ENCODE measurements around the gene TTC9B.

TTC9B gene

GRCh38 chr19:40234429-40235237 is 16.4 kb upstream of the TTC9B start:
- DNase-seq: no peak
- Histone ChIP-seq H3K79me2 (ENCODE audit: control insufficient read depth, insufficient read depth, low read length, poor library complexity) (no peaks in the 10 kb centered on the region), H2AFZ (ENCODE audit: insufficient read depth, low read length, poor library complexity) (no peak overlapping the region), H3K79me1 (ENCODE audit: low read length) (peaks cover 4% of the 10 kb centered on the region), H3K4ac (ENCODE audit: low read depth, low read length) (no peak overlapping the region), H2AK5ac (ENCODE audit: low read length) (no peak overlapping the region), H3K36me3 (ENCODE audit: control insufficient read depth in 1 of 2, insufficient read depth in 2 of 2, low read length in 2 of 2) (peaks cover 63% of the 10 kb centered on the region in 2 experiments), H3K27me3 (ENCODE audit: insufficient read depth, low read length) (no peaks in the 10 kb centered on the region), H3K9me3 (ENCODE audit: insufficient read depth, low read depth, low read length) (peaks cover 2% of the 10 kb centered on the region), H4K8ac (ENCODE audit: low read depth, low read length) (no peak overlapping the region), H3K27ac (ENCODE audit: low read depth, low read length) (no peak overlapping the region), H3K4me1 (ENCODE audit: control insufficient read depth in 1 of 2, insufficient read depth in 2 of 2, low read length in 2 of 2) (peaks cover 8 to 13% of the 10 kb centered on the region in 2 experiments), H3K4me3 (ENCODE audit: low read depth, low read length) (peak overlapping the region; percentile 36), H3K18ac (ENCODE audit: low read length) (no peak overlapping the region), H3K9ac (ENCODE audit: low read length) (no peak overlapping the region), H2BK5ac (ENCODE audit: low read depth, low read length, poor library complexity) (no peak overlapping the region), H4K12ac (ENCODE audit: low read depth, low read length) (no peak overlapping the region), H2BK12ac (ENCODE audit: low read length) (no peak overlapping the region), H2BK120ac (ENCODE audit: insufficient read depth, low read length, poor library complexity) (no peak overlapping the region), H3K4me2 (ENCODE audit: low read length) (no peak overlapping the region), H4K91ac (ENCODE audit: low read depth, low read length) (no peak overlapping the region), H3K23ac (ENCODE audit: low read length) (no peak overlapping the region), H3K14ac (ENCODE audit: low read length) (no peak overlapping the region)
- no CpG with 5 or more reads among the region's 22 CpGs for WGBS (ENCODE audit: extremely low coverage, insufficient coverage, insufficient read length)

- H3K23ac ChIP-seq (ENCODE audit: low read length): no peak overlapping the region
- no peaks in the 10 kb centered on the region for H3K79me2 ChIP-seq (ENCODE audit: control insufficient read depth, insufficient read depth, low read length, poor library complexity)
- no peak overlapping the region for H2AFZ ChIP-seq (ENCODE audit: insufficient read depth, low read length, poor library complexity)
- H3K9me3 ChIP-seq (ENCODE audit: insufficient read depth, low read depth, low read length): peaks cover 2% of the 10 kb centered on the region
- H3K27ac ChIP-seq (ENCODE audit: low read depth, low read length): no peak overlapping the region
- H3K4me3 ChIP-seq (ENCODE audit: low read depth, low read length): no peak overlapping the region
- H4K91ac ChIP-seq (ENCODE audit: low read depth, low read length): no peak overlapping the region
- no peaks in the 10 kb centered on the region for H3K27me3 ChIP-seq (ENCODE audit: insufficient read depth, low read length)
- no peak overlapping the region for H2AK5ac ChIP-seq (ENCODE audit: low read length)
- peaks cover 4% of the 10 kb centered on the region for H3K79me1 ChIP-seq (ENCODE audit: low read length)
- H3K9ac ChIP-seq (ENCODE audit: low read length): no peak overlapping the region
- H3K4me1 ChIP-seq (ENCODE audit: control insufficient read depth in 1 of 2, insufficient read depth in 2 of 2, low read length in 2 of 2): peaks cover 8 to 15% of the 10 kb centered on the region in 2 experiments
- H2BK120ac ChIP-seq (ENCODE audit: insufficient read depth, low read length, poor library complexity): no peak overlapping the region
- no peak overlapping the region for H4K8ac ChIP-seq (ENCODE audit: low read depth, low read length)
- H3K18ac ChIP-seq (ENCODE audit: low read length): no peak overlapping the region
- peaks cover 56 to 59% of the 10 kb centered on the region in 2 experiments for H3K36me3 ChIP-seq (ENCODE audit: control insufficient read depth in 1 of 2, insufficient read depth in 2 of 2, low read length in 2 of 2)
- no peak overlapping the region for H2BK5ac ChIP-seq (ENCODE audit: low read depth, low read length, poor library complexity)
- no peak overlapping the region for H3K4me2 ChIP-seq (ENCODE audit: low read length)
- H3K4ac ChIP-seq (ENCODE audit: low read depth, low read length): no peak overlapping the region
- no peak overlapping the region for H2BK12ac ChIP-seq (ENCODE audit: low read length)
- H3K14ac ChIP-seq (ENCODE audit: low read length): no peak overlapping the region
- H4K12ac ChIP-seq (ENCODE audit: low read depth, low read length): no peak overlapping the region
- no CpG with 5 or more reads among the region's 20 CpGs for WGBS (ENCODE audit: extremely low coverage, insufficient coverage, insufficient read length)
- no peak for DNase-seq
These were observed 15.7 kb upstream of the TTC9B start for GRCh38 chr19:40233811-40234389.

DNA sequence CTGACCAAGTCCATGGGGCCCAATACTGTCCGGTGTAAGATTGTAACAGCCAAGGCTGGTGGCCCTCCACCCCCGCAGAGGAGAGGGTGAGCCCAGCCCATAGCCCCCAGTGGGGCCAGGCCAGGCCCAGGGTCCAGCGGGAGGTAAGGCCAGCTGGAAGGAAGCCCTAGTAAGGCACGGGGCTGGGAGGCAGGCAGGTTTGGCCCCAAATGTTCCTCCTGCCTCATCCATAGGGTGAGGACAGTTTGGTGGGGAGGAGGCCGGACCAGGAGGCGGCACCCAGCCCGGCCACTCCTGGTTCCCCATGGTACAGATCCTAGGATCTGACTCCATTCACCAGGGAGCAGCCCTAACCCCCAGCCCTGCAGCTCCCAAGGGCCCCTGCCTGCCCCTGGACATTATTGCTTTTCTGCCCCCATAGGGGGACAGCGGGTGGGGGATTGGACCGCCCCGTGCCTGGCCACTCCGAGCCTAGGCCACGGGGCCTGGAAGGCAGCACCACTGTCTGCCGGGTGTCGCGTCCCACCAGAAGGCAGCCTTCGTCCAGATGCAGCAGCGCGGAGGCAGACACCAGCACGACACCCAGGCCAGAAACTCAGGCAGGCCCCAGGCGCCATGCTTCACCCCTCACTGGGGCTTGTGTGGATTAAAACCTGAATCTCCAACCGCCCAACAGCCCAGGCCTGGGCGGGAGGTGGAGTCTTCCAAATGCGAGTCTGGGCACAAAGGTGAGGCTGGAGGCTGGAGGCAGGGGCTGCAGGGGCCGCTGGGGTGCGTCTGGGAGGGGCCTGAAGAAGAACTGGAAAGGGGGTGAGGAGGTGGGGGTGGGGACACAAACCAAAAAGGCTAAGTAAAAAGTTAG is 15.0 kb upstream of the TTC9B start:
- DNase-seq: no peak
- no peak overlapping the region for H2AK5ac ChIP-seq (ENCODE audit: low read length)
- H2BK5ac ChIP-seq (ENCODE audit: low read depth, low read length, poor library complexity): no peak overlapping the region
- no peak overlapping the region for H2BK120ac ChIP-seq (ENCODE audit: insufficient read depth, low read length, poor library complexity)
- H3K27ac ChIP-seq (ENCODE audit: low read depth, low read length): no peak overlapping the region
- H3K9me3 ChIP-seq (ENCODE audit: insufficient read depth, low read depth, low read length): peaks cover 2% of the 10 kb centered on the region
- H4K91ac ChIP-seq (ENCODE audit: low read depth, low read length): no peak overlapping the region
- H2BK12ac ChIP-seq (ENCODE audit: low read length): no peak overlapping the region
- no CpG with 5 or more reads among the region's 25 CpGs for WGBS (ENCODE audit: extremely low coverage, insufficient coverage, insufficient read length)
- H2AFZ ChIP-seq (ENCODE audit: insufficient read depth, low read length, poor library complexity): no peak overlapping the region
- peaks cover 8 to 15% of the 10 kb centered on the region in 2 experiments for H3K4me1 ChIP-seq (ENCODE audit: control insufficient read depth in 1 of 2, insufficient read depth in 2 of 2, low read length in 2 of 2)
- peaks cover 4% of the 10 kb centered on the region for H3K79me1 ChIP-seq (ENCODE audit: low read length)
- H3K27me3 ChIP-seq (ENCODE audit: insufficient read depth, low read length): no peaks in the 10 kb centered on the region
- no peak overlapping the region for H3K4me2 ChIP-seq (ENCODE audit: low read length)
- H3K18ac ChIP-seq (ENCODE audit: low read length): no peak overlapping the region
- H3K36me3 ChIP-seq (ENCODE audit: control insufficient read depth in 1 of 2, insufficient read depth in 2 of 2, low read length in 2 of 2): peaks cover 49 to 52% of the 10 kb centered on the region in 2 experiments
- H3K9ac ChIP-seq (ENCODE audit: low read length): no peak overlapping the region
- H4K12ac ChIP-seq (ENCODE audit: low read depth, low read length): no peak overlapping the region
- H3K23ac ChIP-seq (ENCODE audit: low read length): no peak overlapping the region
- no peak overlapping the region for H4K8ac ChIP-seq (ENCODE audit: low read depth, low read length)
- no peak overlapping the region for H3K4ac ChIP-seq (ENCODE audit: low read depth, low read length)
- H3K14ac ChIP-seq (ENCODE audit: low read length): no peak overlapping the region
- no peaks in the 10 kb centered on the region for H3K79me2 ChIP-seq (ENCODE audit: control insufficient read depth, insufficient read depth, low read length, poor library complexity)
- H3K4me3 ChIP-seq (ENCODE audit: low read depth, low read length): no peak overlapping the region

- Histone ChIP-seq H4K12ac (ENCODE audit: low read depth, low read length) (no peak overlapping the region), H3K18ac (ENCODE audit: low read length) (no peak overlapping the region), H3K9me3 (ENCODE audit: insufficient read depth, low read depth, low read length) (peaks cover 2% of the 10 kb centered on the region), H2BK120ac (ENCODE audit: insufficient read depth, low read length, poor library complexity) (no peak overlapping the region), H3K79me2 (ENCODE audit: control insufficient read depth, insufficient read depth, low read length, poor library complexity) (no peaks in the 10 kb centered on the region), H3K27ac (ENCODE audit: low read depth, low read length) (no peak overlapping the region), H3K4me2 (ENCODE audit: low read length) (no peak overlapping the region), H4K91ac (ENCODE audit: low read depth, low read length) (no peak overlapping the region), H3K4ac (ENCODE audit: low read depth, low read length) (no peak overlapping the region), H3K4me3 (ENCODE audit: low read depth, low read length) (no peak overlapping the region), H3K14ac (ENCODE audit: low read length) (no peak overlapping the region), H3K9ac (ENCODE audit: low read length) (no peak overlapping the region), H2AFZ (ENCODE audit: insufficient read depth, low read length, poor library complexity) (no peak overlapping the region), H3K23ac (ENCODE audit: low read length) (no peak overlapping the region), H3K36me3 (ENCODE audit: control insufficient read depth in 1 of 2, insufficient read depth in 2 of 2, low read length in 2 of 2) (peaks cover 42 to 45% of the 10 kb centered on the region in 2 experiments), H4K8ac (ENCODE audit: low read depth, low read length) (no peak overlapping the region), H2AK5ac (ENCODE audit: low read length) (no peak overlapping the region), H3K4me1 (ENCODE audit: control insufficient read depth in 1 of 2, insufficient read depth in 2 of 2, low read length in 2 of 2) (peaks cover 8 to 15% of the 10 kb centered on the region in 2 experiments), H2BK5ac (ENCODE audit: low read depth, low read length, poor library complexity) (no peak overlapping the region), H3K27me3 (ENCODE audit: insufficient read depth, low read length) (no peaks in the 10 kb centered on the region), H3K79me1 (ENCODE audit: low read length) (peaks cover 4% of the 10 kb centered on the region), H2BK12ac (ENCODE audit: low read length) (no peak overlapping the region)
- DNase-seq: no peak
- no CpG with 5 or more reads among the region's 12 CpGs for WGBS (ENCODE audit: extremely low coverage, insufficient coverage, insufficient read length)
These were observed 14.3 kb upstream of the TTC9B start for GRCh38 chr19:40232479-40232878.
